Panc1 (cell line): ENCODE data around the gene DNM1L. TPM values are rescaled to one million over a fixed set of nuclear protein-coding genes. Genes with fewer than 3 reads are reported as not detected.

ENCODE experiments used
- ATAC-seq: fragments of 200-7000 bp; cut with Tn5 transposase; 2 replicates; pipeline ENCODE4 v1.9.1; 2020; ENCODE audit warnings: mild to moderate bottlenecking, moderate library complexity
- BruUV-seq: library from RNA; stranded (reverse); fragments of 400-500 nt; replicated peaks from 2 replicates; lab custom pipeline; 2021; lab: Mats Ljungman, UMichigan
- CTCF ChIA-PET: fragments of 300-600 bp; sonication (Branson Sonifier 250); formaldehyde crosslinking; loops from one replicate; lab custom pipeline; 2022; ENCODE audit warnings: antibody characterized with exemption; lab: Charles Lee
- POLR2A ChIA-PET: fragments of 300-600 bp; sonication (Branson Sonifier 250); formaldehyde crosslinking; loops from one replicate; lab custom pipeline; 2022; ENCODE audit warnings: antibody characterized with exemption; lab: Charles Lee
- DNase-seq: peaks from one replicate; pipeline ENCODE4 v3.0.0-alpha.2; 2010; ENCODE audit warnings: low read depth, low spot score
- H3K27ac ChIP-seq: 2 replicates; pipeline ENCODE4 v1.5.1; 2011; ENCODE audit warnings: mild to moderate bottlenecking, low read length, inconsistent platforms
- H3K27me3 ChIP-seq: fragments of 200-500 bp; sonication (Bioruptor generic); 2 replicates; pipeline ENCODE4 v1.6.0; 2014; ENCODE audit warnings: low read length, inconsistent platforms; ENCODE audit not compliant: control insufficient read depth, insufficient read depth
- H3K36me3 ChIP-seq: fragments of 200-500 bp; sonication (Bioruptor generic); 2 replicates; pipeline ENCODE4 v1.5.1; 2014; ENCODE audit warnings: inconsistent platforms, mild to moderate bottlenecking, low read length, moderate library complexity; ENCODE audit not compliant: control insufficient read depth, insufficient read depth
- H3K4me1 ChIP-seq: 2 replicates; pipeline ENCODE4 v1.5.1; 2011; ENCODE audit warnings: inconsistent platforms, mild to moderate bottlenecking, low read length, moderate library complexity; ENCODE audit not compliant: control insufficient read depth, insufficient read depth
- H3K4me3 ChIP-seq, 2 experiments: 2 replicates each; pipeline ENCODE4 v1.5.1; 2011 to 2012; ENCODE audit warnings: low read depth in 2 of 2, low read length in 2 of 2, mild to moderate bottlenecking in 2 of 2, inconsistent platforms in 1 of 2, moderate library complexity in 1 of 2
- H3K9me3 ChIP-seq: fragments of 200-500 bp; sonication (Bioruptor generic); 2 replicates; pipeline ENCODE4 v1.5.1; 2014; ENCODE audit warnings: low read depth, mild to moderate bottlenecking, inconsistent platforms, low read length, moderate library complexity; ENCODE audit not compliant: control insufficient read depth, insufficient read depth
- POLR2AphosphoS5 ChIP-seq: IDR thresholded peaks from 2 replicates; pipeline ENCODE4 v1.6.1; 2012; ENCODE audit warnings: mild to moderate bottlenecking, low read depth, low read length, moderate library complexity
- SIN3A ChIP-seq: IDR thresholded peaks from 2 replicates; pipeline ENCODE4 v1.6.1; 2012; ENCODE audit warnings: low read depth, mild to moderate bottlenecking, low read length, moderate library complexity, borderline replicate concordance; ENCODE audit not compliant: insufficient read depth
- TCF7L2 ChIP-seq: IDR thresholded peaks from 2 replicates; pipeline ENCODE4 v1.6.1; 2011; ENCODE audit warnings: mild to moderate bottlenecking, low read depth, low read length, inconsistent platforms
- in situ Hi-C: cut with HindIII; loops from 2 replicates; pipeline ENCODE4 v1.10.0; 2016; ENCODE audit warnings: low sequenced_read_pairs, low pct_unique_long_range_greater_than_20kb
- intact Hi-C: fragments of 100-400 bp; cut with micrococcal nuclease; formaldehyde crosslinking; loops from one replicate; pipeline ENCODE4 v1.10.0; 2022; ENCODE audit not compliant: unreplicated experiment
- total RNA-seq: library from RNA; stranded (reverse); gene quantifications from one replicate; pipeline ENCODE4 v1.2.1, GENCODE V29; 2021; ENCODE audit not compliant: unreplicated experiment
- TF ChIP-seq, protein P1 (sequence below): fragments of 450-650 bp; IDR thresholded peaks from 2 replicates; pipeline ENCODE4 v1.5.1; 2017; ENCODE audit warnings: mild to moderate bottlenecking
- TF ChIP-seq, protein P2 (sequence below), 2 experiments: IDR thresholded peaks; 2 replicates each; pipeline ENCODE4 v1.6.1; 2011 to 2012; ENCODE audit warnings: low read depth in 2 of 2, control low read depth in 1 of 2, low read length in 1 of 2, mild to moderate bottlenecking in 1 of 2, moderate library complexity in 1 of 2; ENCODE audit not compliant: insufficient read depth in 1 of 2

DNM1L gene
- total RNA-seq, 1 experiment from 2014 or later, result 91.8 TPM

DNA sequence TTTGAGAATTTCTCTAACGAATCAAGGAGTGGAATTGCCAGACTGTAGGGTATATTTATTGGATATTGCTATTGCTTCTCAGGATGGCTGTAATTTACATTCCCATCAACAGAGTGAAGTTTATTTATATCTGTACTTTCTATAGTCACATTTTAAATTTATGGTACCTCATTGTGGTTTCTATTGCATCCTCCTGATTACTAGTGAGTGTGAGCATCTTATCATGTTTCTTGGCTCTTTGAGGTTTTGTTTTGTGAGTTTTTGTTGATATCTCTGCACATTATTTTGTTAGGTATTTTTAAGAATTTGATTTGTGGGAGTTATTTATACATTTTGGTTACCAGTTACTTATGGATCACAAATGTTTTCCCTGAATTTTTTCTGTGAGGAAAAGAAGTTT lies 13.9 kb downstream of the DNM1L start:
- TF ChIP-seq, protein P1, sequence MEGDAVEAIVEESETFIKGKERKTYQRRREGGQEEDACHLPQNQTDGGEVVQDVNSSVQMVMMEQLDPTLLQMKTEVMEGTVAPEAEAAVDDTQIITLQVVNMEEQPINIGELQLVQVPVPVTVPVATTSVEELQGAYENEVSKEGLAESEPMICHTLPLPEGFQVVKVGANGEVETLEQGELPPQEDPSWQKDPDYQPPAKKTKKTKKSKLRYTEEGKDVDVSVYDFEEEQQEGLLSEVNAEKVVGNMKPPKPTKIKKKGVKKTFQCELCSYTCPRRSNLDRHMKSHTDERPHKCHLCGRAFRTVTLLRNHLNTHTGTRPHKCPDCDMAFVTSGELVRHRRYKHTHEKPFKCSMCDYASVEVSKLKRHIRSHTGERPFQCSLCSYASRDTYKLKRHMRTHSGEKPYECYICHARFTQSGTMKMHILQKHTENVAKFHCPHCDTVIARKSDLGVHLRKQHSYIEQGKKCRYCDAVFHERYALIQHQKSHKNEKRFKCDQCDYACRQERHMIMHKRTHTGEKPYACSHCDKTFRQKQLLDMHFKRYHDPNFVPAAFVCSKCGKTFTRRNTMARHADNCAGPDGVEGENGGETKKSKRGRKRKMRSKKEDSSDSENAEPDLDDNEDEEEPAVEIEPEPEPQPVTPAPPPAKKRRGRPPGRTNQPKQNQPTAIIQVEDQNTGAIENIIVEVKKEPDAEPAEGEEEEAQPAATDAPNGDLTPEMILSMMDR, result no peak
- TF ChIP-seq TCF7L2 (no peak), SIN3A (no peak), POLR2AphosphoS5 (no peak)
- TF ChIP-seq, protein P2, sequence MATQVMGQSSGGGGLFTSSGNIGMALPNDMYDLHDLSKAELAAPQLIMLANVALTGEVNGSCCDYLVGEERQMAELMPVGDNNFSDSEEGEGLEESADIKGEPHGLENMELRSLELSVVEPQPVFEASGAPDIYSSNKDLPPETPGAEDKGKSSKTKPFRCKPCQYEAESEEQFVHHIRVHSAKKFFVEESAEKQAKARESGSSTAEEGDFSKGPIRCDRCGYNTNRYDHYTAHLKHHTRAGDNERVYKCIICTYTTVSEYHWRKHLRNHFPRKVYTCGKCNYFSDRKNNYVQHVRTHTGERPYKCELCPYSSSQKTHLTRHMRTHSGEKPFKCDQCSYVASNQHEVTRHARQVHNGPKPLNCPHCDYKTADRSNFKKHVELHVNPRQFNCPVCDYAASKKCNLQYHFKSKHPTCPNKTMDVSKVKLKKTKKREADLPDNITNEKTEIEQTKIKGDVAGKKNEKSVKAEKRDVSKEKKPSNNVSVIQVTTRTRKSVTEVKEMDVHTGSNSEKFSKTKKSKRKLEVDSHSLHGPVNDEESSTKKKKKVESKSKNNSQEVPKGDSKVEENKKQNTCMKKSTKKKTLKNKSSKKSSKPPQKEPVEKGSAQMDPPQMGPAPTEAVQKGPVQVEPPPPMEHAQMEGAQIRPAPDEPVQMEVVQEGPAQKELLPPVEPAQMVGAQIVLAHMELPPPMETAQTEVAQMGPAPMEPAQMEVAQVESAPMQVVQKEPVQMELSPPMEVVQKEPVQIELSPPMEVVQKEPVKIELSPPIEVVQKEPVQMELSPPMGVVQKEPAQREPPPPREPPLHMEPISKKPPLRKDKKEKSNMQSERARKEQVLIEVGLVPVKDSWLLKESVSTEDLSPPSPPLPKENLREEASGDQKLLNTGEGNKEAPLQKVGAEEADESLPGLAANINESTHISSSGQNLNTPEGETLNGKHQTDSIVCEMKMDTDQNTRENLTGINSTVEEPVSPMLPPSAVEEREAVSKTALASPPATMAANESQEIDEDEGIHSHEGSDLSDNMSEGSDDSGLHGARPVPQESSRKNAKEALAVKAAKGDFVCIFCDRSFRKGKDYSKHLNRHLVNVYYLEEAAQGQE (IDR thresholded peaks at IDR 0.05; ENCODE audit: insufficient read depth in 1 of 2, low read depth in 2 of 2, low read length in 1 of 2), result no peak
- no peak for DNase-seq
- no peak for ATAC-seq
- Histone ChIP-seq H3K4me1 (no peaks in the 10 kb centered on the region), H3K4me3 (no peak overlapping the region), H3K9me3 (no peaks in the 10 kb centered on the region), H3K27me3 (no peaks in the 10 kb centered on the region), H3K27ac (no peak overlapping the region), H3K36me3 (no peaks in the 10 kb centered on the region)
- ChIA-PET POLR2A (no interaction called here), CTCF (no interaction called here)
- no TSS peak for BruUV-seq
- in situ Hi-C loops, result no loop called here
- intact Hi-C loops, result no loop called here

DNA sequence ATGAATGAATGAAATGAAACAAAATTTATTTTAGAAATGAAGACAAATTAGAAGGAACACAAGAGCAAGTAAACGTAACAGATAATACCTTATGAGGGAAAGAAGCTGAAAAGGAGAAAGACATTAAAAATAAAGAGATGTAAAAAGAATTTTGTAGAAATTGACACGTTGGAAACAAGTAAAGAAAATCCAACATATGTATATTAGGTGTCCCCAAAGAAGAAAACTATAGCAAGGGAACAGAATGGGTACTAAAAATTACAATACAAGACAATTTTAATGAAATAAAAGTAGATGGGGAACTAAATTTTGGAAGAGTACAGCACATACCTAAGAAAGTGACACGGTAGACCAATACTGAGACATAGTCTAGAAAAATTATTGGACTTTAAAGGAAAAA lies 16.7 kb downstream of the DNM1L start:
- Histone ChIP-seq H3K36me3 (no peaks in the 10 kb centered on the region), H3K27me3 (no peaks in the 10 kb centered on the region), H3K4me3 (no peak overlapping the region), H3K27ac (no peak overlapping the region), H3K9me3 (no peaks in the 10 kb centered on the region), H3K4me1 (no peaks in the 10 kb centered on the region)
- intact Hi-C loops (no loop called here), in situ Hi-C loops (no loop called here)
- TF ChIP-seq, protein P1, result no peak
- TF ChIP-seq TCF7L2, result no peak
- TF ChIP-seq, protein P2 (IDR thresholded peaks at IDR 0.05; ENCODE audit: insufficient read depth in 1 of 2, low read depth in 2 of 2, low read length in 1 of 2), result no peak
- no peak for TF ChIP-seq SIN3A
- ATAC-seq, result no peak
- CTCF ChIA-PET, result no interaction called here
- POLR2A ChIA-PET, result no interaction called here
- BruUV-seq, result no TSS peak
- no peak for DNase-seq
